Stimulated activated CD4-positive, alpha-beta T cell treated with anti-CD3 and anti-CD28 coated beads, Interleukin-1b, Interleukin-23, amount 100 ng/mL, for 24 hours (primary cell): ENCODE measurements around the gene ALOX15B.
"Not testable (repeated sequence)": the region's sequence is repeated elsewhere in the genome, so short reads cannot be mapped to it uniquely, and the experiment has no call there.

Experiments used
- DNase-seq, 4 experiments: peaks; one replicate each; pipeline ENCODE4 v3.0.0-alpha.2; 2020; ENCODE audit warnings: low read depth in 4 of 4, low spot score in 1 of 4

The ALOX15B gene

DNA sequence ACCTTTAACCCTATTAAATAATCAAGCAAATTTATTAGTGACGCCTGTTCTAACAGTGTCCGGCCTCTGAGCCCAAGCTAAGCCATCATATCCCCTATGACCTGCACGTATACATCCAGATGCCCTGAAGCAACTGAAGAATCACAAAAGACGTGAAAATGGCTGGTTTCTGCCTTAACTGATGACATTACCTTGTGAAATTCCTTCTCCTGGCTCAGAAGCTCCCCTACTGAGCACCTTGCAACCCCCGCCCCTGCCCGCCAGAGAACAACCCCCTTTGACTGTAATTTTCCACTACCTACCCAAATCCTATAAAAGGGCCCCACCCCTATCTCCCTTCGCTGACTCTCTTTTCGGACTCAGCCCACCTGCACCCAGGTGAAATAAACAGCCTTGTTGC is 23.0 kb downstream of the ALOX15B start:
- not testable (repeated sequence) for DNase-seq

DNA sequence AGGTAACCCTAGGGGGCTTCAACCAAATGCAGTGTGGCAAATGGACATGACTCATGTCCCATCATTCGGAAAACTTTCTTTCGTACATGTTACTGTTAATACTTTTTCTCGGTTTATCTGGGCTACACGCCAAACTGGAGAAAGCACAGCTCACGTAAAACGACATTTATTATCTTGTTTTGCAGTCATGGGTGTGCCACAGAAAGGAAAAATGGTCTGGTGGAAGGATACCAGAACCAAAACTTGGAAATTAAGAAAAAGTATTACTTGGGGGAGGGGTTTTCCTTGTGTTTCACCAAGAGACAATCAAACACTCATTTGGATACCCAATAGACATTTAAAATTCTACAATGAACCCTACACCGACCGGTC is 23.6 kb downstream of the ALOX15B start:
- DNase-seq: no peak

DNA sequence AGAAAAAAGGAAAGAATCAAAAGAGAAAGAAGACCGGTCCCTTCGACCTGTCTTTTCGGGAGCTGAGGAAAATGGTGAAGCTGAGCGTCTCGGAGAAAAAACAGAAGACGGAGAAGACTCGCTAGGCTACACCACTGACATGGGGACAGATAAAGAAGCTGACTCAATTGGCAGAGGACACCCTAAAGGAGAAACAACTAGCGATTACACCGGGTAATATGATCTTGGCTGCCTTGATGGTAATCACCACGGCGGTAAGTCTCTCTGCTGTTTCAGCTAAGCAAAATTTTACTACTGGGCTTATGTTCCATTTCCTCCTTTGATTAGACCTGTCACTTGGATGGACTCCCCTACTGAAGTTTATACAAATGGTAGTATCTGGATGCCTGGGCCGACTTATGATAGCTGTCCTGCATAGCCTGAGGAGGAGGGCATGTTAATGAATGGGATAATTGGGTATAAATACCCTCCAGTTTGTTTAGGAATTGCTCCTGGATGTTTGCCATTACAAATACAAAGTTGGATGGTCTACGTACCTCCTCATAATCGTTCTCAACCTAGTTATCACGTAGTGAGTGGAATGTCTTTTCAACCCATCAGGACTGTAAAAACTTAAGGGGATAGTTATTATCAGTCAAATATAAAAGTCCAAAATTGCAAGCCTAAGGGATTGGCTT is 24.1 kb downstream of the ALOX15B start:
- DNase-seq: no peak

DNA sequence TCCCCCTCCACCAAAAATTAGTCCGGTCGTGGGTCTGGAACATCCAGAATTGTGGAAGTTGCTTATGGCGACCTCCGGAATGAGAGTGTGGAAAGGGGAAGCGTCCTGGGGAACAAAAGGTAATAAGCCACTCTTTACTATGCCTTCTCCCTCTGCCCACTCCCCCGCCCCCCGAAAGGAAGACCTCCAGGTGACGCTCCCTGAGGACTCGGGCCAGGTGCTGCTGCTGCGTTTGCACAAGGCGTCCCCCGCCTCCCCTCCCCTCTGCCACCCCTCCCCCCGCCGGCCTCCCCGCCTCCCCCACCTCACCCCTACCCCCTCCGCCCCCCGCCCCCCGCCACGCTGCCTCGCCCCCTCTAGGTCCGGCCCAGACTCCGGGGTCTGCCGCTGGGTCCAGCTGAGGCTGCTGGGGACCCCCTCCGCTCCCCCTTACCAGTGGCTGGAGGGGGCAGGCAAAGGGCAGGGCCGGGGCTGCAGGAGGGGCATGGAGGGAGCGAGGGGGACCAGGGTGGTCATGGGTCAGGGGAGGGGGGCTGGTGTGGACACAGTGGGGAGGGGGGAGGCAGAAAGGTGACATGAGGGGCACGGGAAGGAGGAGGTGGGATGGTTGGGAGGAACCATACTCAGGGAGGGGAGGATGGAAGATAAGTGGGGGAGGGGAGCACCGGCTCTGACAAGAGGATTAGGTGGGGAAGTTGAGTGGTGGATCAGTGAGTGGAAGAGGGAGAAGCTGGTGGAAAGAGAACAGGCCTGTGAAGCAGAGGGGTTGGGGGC is 25.1 kb downstream of the ALOX15B start:
- DNase-seq: no peak

DNA sequence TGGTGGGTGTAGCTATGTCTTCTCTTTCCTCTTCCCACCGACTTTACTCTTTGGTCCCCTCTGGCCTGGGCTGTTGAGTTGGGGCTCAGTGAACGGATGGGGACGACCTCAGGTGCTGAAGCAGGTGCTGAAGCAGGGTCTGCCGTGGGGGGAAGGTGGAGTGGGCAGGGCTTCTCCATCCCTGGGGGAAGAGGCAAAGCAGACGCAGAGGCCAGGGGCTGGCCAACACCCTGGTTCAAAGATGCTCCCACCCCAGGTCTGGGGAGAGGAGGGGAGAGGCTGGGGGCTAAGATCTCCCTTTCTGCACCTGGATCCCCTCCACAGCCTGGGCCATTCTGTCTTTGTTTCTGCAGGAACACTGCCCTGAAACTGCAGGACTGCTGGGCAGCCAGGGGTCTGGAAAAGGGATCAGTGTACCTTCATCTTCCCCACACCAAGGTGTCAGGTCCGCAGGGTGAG is 25.7 kb downstream of the ALOX15B start:
- no peak for DNase-seq

DNA sequence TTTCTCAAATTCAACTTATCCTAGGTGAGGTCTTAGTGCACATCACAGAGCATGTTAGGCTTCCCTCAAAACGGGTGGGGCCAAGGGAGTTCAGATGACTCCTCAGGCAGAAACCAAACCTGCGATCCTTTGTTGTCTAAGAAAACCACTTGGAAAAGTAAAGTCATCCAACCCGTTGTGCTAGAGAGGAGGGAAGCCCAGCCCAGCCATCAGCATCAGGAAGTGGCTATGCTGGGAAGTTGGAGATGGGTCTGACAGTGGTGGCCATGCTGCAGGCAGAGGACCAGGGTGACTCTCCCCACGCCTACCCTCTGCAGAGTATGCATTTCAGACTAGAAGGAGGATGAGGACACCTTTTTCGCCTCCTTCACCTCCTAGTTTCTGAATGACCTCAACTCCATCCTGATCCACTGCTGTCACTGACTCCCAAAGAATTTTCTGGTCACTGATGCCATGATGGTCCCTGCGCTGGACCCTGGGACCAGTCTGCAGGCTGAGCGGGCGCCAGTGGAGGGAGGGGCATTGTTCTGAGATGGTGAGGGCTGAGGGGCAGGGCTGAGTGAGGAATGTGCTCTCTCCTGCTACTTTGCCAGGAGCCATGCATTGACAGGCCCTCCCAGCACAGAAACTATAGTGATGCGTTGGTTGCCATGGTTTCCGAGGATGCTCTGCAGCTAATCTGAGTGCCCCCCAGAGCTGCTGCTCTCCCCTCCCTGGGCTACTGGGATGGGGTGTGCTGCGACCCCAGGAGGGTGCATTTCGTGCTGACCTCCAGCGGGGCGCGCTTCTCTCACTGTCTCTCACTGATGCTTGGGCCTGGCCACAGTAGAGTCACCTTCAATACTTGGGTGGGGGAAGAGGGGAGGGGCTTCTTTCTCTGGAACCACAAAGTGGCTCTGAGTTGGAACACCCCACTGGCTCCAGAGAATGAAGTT is 28.2 kb downstream of the ALOX15B start:
- no peak for DNase-seq

DNA sequence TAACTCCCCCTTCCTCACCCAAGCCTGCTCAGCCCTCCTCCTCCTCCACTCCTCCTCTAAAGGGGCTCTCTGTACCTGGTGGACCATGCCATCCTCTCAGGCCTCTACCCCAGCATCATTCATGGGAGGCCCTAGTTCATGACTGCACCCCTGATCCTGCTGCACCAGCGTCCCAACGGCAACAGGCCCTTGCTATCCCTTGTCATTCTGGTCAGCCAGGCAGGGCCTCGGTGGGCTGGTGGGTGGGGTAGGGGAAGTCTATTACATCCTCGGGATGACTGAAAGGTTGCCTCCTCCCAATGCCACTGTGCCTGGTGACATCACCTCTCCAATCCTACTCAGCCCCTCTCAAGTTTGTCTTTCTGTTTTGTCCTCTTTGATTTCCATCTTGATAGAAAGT is 28.9 kb downstream of the ALOX15B start:
- no peak for DNase-seq

DNA sequence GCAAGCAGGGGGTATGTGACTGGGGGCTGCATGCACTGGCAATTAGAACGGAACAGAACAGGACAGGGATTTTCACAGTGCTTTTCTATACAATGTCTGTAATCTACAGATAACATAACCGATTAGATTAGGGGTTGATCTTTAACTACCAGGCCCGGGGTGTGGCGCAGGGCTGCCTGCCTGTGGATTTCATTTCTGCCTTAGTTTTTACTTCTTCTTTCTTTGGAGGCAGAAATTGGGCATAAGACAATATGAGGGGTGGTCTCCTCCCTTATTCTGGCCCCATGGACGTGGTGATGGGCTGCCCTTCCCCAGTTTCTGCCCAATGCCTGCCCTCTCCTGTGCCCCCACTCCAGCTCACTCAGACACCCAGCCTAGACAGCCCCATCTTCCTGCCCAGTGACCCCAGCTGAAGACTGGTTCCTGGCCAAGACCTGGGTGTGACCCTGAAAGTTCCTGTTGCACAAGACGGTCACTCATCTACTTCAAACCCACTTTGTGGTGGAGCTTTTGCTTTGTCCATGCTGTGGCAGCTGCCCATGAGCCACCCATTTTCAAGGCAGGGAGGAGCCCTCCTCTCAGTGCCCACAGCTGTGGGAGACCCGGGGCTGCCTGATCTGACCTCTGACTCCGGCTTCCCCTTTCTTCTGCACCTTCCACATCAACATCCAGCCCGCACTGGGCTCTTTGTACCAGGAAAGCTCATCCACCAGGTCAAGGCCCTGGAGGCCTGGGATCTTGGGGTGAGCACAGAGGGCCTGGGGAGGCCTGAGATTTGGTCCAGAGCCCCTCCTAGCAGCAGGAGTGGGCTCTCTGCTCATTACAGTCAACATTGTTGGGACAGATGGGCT is 30.1 kb downstream of the ALOX15B start:
- no peak for DNase-seq

DNA sequence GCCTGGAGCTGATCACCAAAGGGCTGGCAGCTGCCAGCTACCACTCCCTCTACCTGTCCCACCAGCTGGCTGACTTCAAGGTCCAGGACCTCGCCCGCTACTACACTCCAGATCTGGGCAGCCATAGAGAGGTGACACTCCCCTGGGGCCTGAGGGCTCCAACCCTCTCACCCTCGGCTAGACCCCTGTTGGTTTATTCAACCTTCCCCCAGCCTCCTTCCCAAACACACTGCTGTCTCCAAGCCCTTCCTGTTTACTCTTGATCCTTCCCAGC is 30.7 kb downstream of the ALOX15B start:
- DNase-seq: no peak

DNA sequence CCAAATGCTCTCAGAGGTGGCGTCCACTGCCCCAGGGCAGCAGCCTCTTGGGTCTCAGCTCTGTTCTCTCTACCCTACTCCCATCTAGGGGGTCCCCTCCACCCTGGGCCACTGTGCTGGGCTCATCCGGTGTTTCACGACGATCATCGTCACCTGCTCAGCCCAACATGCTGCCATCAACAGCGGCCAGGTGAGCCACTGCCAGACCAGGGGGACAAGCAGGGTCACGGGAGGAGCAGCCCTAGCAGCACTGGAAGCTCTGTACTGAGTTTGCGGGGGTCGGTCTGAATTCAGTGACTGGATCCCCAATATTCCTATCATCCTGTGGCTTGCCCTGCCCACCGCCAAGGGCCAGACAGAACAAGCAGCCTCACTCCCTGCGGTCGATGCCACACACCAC is 32.6 kb downstream of the ALOX15B start:
- no peak for DNase-seq

DNA sequence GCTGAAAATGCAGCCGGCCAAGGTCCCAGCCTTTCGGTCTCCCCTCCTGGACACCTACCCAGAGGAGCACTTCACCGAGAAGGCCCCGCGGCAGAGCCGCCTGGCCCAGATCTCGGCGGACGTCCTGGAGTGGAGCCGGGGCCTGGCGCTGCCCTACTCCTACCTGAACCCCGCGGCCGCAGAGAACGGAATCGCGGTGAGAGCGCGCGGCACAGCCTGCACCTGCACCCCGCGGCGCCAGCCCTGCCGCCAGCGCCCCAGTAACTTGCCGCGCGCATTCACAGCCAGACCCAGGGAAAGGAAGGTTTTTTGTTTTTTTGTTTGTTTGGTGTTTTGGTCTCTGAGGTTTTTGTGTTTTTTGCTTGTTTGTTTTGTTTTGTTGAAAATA is 33.5 kb downstream of the ALOX15B start:
- DNase-seq: no peak

DNA sequence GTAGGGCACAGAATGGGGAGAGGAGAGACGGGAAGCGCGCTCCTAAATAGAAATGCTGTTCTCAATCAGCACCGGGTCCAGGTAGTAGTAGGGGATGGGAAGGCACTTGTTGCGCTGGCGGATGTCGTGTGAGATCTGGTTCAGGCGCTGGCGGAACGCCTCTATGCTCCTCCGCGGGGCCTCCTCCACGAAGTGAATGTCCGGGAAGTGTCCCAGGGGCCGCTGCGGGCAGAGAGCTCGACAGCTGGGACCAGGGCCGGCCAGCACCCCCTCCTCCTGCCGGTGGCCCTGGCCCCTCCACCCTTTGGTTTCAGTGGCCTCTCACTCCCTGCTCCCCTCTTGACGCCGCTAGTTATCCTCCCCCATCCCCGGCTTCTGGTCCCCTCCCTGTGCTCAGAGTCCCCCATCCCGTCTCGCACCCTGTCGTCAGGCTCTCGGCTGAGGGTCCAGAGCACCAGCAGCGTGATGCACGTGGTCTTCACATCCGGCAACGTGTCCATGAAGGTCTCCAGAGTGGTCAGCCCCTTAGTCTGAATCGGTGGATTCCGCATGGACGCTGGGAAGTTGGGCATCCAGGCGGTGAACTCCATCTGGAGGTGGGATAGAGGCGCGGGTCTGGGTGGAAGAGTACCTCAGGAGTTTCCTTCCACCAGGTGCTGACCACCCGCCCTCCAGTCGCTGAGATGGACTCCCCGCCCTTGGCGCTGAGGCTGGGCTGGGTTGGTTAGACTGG is 34.0 kb downstream of the ALOX15B start:
- DNase-seq: no peak

DNA sequence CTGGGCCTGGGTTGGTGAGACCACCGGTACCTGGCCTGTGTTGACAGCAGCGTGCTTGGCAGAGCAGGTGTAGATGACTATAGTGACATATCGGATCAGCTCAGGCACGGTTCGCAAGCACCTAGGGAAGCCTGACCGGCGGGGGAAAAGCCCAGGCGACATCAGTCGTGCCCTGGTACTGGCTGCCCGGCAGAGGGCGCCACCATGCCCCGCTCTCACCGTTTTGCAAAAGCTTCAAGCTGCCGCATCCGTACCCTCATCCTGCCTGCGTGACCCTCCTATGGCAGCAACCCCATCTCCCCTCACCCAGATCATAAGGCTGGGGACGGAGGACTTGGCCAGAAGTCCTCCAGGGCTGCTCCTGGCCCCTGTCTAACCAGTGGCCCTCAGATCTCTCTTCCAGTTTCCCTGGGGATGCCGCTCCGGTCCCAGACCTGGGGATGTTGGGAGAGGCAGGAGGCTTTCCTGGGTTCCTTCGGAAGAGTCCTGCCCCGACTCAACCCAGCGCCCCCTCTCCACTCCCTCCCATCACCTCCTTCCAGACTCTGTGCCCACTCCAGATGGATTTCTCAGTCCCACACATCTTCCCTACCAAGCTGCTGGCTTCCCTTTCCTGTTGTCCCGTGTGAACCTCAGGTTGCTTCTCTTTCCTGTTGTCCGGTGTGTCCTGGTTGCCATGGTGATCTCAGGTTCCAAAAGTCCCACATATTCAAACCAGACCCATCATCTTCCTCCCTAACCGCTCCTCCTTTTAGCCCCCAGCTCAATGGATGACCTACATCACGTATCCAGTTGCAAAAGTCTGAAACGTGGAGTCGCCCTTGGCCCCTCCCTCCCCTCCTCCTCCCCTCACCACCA is 35.0 kb downstream of the ALOX15B start:
- DNase-seq: peak; percentile 76 to 84 (median 78)

DNA sequence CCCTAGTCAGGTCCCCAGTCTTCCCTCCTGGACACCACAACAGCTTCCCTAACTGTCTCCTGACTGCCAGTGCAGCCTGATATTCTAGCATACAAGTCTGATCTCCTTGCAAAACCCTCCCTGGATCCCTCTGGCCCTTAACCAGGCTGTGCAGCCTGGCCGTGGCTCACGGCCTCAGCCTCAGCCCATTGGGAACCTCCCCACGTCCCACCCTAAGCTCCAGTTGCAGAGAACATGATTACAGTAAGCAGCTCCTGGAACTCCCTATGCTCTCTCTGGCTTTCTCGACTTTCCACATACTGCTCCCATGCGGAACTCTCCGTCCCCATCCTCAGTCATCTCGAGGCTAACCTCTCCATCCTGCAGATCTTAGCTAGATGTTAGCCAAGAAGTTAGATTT is 35.7 kb downstream of the ALOX15B start:
- no peak for DNase-seq

DNA sequence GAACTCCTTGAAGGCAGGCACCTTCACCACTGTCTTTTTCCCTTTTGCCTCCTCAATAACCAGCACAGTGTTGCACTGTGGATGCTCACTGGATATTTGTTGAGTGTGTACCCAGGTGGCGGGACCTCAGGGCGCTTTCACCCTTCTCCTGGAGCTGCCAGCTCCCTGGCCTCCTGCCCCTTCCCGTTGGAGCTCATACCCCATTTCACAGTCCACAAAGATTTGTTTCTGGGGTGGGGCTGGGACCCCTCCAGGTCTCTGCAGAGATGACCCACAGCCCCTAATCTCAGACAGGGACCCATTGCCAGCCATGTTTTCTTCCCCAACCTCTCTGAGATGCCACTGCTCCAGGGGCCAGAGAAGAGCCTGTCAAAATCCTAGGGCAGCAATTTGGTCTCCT is 36.2 kb downstream of the ALOX15B start:
- DNase-seq: no peak

DNA sequence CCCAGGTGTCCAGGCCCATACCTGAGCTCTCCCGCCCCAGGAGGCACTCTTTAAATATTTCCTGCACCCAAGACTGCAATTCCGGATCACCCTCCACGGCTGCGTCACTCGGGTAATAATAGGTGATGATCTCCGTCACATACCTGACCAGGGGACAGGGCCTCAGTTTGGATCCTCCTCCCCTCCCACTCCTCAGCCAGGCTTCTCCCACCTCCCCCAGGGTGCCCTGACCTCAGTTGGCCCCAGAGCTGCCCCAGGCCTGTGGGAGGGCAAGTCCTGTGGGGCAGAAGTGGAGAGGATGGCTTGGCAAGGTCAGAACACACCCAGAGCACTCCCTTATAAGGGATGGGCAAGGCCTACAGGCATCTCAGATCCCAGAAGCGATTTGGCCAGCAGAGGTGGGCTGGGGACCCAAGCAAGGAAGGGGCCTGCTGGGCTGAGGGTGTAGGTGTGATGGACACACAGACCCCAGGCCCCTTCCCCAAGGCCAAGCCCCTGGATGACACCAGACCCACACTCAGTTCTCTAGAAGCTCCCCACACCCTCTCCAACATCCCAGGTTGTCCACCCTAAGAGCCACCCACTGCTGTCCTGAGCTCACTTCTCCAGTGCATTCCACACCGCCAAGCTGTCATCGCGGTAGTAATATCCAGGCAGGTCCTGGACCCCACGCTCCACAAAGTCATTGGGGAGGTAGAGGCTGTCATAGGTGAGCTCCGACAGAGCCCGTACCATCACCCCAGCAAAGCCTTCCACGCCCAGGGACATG is 36.9 kb downstream of the ALOX15B start:
- no peak for DNase-seq

DNA sequence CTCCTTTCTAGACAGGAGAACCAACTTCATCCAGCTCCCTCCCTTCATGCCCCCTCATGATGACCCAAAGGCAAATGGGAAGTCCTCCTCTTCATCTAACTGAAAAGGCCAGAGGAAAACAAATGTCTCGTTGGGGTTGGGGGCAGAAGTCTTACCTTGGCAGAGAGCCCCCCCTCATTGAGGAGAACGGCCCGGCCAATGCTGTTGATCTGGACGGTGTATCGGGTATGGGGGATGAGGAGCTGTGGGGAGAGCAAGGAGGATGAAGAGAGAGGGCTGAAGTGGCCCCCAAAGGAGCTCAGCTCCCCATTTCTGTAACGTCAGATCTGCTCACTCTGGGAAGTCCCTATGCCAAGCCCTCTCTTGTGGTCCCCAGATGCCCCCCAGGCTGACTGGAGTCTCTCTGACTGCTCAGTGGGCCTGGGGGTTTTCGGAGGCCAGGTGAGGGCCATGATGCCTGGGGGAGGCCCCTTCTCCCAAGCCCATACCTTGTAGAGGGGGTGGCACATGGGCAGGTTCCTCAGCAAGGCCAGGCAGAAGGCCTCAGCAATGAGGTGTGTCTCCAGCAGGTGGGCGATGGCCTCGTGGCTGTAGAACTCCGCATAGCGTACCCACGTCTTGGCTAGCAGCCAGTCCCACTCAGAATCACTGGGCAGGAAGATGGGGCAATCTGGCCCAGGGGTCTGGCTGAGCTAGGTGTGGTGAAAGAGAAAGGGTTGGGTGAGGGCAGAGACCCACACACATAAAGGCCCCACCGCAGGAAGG is 37.8 kb downstream of the ALOX15B start:
- DNase-seq: no peak

DNA sequence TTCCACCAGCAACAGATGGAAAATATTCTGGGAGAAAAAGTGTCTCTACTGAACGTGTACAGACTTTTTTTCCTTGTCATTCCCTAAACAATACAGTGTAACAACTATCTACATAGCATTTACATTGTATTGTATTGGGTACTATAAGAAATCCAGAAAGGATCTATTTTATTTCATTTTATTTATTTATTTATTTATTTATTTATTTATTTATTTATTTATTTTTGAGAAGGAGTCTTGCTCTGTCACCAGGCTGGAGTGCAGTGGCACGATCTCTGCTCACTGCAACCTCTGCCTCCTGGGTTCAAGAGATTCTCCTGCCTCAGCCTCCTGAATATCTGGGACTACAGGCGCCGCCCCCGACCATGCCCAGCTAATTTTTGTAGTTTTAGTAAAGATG is 39.1 kb downstream of the ALOX15B start:
- DNase-seq: not testable (repeated sequence)
